D341Med (cell line): ENCODE results near the gene AAGAB.

Experiments used
- DNase-seq: peaks from one replicate; pipeline ENCODE4 v3.0.0; 2012; ENCODE audit warnings: low spot score

AAGAB gene

DNA sequence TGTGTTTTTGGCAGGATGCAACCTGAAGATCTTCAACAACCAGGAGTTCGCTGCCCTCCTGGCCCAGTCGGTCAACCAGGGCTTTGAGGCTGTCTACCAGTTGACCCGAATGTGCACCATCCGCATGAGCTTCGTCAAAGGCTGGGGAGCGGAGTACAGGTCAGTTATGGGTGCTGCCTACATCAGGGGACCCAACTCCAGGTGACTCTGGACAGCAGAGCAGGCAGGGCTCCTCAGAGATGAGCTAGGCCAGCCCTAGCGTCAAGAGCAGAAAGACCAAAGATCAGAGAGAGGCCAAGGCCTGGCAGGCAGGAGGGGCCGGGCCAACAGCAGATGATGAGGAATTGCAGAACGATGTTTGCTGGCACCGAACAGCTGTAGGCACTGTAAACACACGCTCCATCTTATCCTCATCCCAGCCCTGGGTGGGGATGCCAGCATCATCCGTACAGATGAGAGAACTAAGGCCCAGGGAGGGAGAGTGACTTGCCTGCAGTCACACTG, 67.1 kb downstream of the AAGAB start:
- peak; percentile 13 for DNase-seq

DNA sequence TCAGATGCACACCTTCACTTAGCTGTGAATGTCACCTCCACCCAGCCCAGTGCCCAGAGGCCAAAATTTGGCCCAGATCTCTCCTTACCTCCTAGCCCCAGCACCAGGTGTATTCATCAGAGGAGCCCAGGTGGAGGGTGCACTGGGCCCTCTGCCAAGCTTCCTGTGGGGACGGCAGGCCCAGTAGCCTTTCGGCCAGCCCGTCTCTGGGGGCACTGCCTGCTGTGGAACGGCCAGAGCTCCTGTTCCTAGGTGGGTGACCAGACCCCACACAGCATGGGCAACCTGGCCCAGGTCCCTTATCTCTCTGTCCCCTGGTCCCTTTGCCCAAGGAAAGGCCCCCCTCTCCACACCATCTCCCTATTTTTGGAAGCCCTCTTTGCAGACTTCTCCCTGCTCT, 67.8 kb downstream of the AAGAB start:
- DNase-seq = peak; percentile 12

DNA sequence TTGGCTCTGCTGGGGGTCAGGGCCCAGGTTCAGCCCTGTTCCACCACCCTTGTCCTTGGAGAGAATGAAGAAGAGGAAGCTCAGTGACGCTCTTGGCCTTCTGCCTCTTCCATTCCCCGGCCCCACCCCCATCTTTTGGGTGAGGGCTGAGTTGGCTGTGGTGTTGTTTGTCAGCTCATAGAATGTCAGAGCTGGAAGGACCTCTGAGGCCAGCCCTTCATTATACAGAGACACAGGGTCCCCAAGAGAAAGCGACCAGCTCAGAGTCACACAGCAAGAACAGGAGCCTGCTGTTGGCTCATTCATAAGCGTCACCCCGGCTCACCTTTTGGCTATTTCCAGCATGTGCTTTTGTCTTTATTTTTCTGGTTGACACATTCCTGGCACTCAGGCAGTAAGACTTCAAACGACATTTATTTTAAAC, 68.2 kb downstream of the AAGAB start:
- DNase-seq = no peak

DNA sequence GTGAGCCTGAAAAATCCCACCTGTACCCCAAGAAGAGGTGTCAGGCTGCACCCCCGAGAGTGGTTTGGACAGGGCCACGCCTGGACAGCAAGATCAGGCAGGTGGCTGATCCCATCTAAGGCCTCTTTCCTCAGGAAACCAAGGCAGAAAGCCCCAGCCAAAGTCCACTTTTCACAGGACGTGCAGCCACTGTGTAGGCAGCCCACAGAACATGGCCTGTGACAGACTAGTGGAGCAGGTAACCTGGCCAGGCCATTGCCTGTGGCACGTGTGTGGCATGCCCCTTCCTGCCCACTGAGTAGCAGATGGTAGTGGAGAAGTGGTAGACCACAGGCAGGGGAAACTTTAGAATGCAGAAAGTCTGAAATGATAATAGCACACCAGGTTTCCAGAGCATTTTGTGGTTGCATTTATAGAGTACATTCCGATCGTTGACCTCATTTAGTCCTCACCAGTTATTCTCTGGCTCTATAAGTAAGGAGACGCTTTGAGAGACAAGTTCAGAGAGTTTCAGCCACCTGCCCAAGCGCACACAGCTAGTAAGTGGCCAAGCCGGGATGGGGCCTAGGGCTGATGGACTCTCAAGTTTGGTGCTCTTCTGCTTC, 68.7 kb downstream of the AAGAB start:
- DNase-seq = peak; percentile 9

DNA sequence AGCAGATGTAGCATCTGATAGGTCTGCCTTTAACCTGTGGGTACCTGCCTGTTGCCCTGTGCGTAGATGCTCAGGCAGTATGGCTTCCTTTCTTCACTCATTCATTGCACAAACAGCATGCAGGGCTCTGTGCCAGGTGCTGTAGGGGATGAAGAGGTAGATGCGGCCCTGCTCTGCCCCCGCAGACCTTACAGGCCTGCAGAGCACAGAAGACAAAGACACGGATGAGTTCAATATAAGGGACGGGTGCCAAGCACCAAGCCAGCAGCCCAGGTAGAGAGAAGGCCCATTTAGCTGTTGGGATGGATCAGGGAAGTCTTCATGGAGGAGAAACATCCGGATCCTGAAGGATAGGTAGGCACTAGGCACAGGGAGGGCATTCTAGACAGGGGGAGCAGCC, 69.4 kb downstream of the AAGAB start:
- no peak for DNase-seq

DNA sequence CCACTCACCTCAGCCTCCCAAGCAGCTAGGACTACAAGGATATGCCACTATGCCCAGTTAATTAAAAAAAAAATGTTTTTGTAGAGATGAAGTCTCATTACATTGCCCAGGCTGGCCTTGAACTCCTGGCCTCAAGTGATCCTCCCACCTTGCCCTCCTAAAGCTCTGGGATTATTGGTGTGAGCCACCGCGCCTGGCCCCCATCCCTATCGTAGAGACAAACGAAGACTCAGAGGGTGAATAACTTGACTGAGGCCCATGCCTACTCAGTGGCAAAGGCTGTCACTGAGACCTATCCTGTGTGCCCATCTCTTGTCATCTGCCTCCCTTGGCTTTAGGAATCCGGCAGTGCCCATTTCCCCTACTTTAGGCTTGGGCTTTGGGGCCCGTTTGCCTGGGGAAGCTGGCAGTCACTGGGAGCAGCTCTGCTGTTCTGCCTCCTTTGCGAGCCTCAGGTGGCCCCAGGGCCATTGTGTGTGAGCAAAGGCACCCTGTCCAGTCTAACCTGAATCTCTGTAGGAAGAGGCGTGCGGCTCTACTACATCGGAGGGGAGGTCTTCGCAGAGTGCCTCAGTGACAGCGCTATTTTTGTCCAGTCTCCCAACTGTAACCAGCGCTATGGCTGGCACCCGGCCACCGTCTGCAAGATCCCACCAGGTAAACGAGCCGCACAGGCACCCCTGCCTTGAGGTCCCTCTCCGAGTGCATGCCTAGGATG, 70.1 kb downstream of the AAGAB start:
- DNase-seq = peak; percentile 8

DNA sequence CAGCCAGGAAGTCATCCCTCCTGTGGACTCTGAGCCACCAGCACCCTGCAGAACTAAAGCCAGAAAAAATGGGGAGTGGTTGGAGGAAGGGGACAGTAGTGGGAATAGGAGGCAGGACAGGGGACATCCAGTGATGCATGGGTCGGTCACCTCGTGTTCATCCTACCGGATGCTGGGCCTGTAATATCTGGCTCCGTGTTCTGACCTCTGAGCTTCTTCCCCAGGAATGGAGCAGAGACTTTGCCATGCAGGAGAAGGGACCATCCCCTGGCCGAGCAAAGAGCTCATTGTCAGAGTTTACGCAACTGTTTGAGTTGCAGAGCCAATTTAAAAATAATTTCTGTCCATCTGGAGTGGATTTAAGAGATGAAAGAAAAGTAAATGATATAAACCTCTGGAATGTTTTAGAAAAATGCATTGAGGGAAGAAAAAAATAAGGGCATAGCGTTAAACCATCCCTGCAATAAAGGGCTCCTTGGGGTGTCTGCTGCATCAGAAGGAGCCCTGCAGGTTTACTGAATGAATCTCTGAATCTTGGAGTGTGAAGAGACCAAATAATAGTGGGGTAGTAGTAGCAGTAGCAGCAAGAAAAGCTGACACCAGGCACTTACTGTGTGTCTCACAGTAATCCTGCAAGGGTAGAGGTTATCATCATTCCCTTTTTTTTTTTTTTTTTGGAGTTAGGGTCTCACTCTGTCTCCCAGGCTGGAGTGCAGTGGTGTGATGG, 70.9 kb downstream of the AAGAB start:
- DNase-seq = no peak

DNA sequence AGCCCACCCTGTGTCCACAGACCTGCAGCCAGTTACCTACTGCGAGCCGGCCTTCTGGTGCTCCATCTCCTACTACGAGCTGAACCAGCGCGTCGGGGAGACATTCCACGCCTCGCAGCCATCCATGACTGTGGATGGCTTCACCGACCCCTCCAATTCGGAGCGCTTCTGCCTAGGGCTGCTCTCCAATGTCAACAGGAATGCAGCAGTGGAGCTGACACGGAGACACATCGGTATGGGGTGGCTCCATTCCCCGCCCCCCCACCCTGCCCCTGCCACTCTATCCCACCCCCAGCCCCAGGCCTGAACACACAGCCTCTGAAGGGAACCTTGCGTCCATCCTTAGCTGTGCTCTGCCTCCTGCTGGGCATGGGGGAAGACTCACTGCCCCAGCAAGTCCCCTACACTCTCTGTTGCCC, 73.2 kb downstream of the AAGAB start:
- no peak for DNase-seq

DNA sequence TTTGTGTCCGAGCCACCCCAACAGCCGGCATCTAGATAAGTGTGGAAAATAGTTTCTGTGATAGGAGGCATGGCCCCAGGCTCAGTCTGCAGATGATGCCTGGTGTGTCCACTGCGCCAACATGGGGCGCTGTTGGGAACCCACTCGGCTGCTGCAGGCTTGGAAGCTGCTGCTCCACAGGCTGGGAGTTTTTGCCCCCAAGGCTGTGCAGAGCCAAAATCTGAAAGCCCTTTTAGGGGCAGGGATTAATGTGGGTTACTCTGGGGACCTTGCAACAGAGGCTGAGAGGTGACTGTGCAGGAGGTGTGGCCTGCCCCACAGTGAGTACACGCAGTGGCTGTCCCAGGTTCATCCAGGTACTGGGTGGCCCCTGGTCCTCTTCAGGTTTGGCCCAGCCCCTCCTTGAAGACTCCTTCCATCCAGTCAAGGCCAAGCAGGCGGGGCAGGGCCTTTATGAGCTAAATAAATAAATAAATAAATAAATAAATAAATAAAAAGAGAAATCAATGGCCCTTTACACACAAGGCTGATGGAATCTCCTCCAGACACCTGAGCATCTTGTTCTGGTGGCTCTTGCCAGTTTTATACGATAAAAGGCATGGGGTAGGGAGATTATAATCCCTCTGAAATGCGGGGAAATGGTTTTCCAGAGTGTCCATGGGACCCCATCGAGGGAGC, 73.8 kb downstream of the AAGAB start:
- no peak for DNase-seq

DNA sequence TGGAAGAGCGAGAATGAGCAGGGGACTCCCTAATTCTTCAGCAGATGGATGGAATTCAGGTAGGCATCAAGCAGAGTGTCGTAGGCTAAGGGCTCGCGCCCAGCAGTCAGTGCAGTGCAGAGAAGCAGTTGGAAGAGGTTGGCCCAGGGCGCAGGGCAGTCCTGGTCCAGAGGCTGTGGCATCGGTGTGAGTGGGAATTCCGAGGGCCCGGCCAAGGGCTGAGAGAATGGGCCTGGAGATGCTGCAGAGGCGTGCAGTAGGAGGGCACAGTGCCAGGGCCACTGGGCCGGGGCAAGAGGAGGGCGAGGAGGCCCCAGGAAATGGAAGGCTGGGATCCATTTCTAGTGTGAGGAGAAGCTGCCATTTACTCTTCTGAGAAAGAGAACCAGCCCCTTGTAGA, 74.4 kb downstream of the AAGAB start:
- no peak for DNase-seq

DNA sequence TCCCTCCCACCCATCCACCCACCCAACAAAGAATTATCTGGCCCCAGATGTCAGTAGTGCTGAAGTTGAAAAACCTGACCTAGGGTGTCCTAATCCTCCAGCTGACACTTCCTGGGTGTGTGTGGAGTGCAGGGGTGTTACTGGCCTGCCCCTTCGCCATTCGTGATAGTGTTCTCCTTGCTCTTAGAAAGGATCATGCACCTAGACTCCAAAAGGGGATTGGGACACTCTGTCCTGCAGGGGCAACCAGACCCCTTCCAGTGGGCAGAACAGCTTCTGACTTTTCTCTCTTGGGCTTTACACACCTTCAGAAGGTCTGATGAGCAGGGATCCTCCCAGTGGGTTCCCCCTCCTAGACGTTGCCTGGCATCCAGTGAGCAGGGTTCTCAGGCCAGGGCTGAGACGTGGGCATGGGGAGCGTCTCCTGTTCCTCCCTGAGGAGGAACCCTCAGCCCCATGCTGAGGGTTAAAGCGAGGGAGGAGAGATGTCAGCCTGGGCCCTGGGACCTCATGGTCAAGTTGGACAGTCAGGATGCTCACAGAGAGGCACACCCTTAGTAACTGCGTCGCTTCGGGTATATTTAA, 75.0 kb downstream of the AAGAB start:
- DNase-seq = no peak

DNA sequence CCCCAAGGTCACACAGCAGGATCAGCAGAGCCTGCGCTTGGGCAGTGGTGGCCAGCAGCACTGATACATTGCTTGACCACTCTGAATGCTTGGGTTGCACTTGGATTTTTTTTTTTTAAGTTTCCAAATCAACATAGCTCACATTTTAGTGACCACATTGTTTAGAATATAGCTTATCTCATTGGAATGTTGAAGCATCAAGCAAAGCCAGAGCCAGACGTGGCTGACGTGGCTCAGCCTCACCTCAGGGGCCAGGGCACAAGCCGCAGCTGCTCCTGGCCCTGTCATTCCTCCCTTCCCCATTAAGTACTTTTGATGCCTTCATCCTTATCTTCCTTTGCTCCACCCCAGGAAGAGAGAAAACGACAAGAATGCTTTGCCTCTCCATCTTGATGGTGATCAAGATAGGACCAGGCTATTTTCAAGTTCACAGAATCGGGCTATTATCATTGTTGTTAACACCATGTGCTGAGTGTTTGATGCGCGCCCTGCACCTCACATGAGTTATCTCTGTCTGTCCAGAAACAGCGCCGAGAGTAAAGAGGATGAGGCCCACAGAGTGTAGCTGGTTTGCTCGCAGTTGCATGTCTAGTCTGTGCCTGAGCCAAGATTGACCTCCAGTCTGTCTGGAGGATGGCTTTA, 75.8 kb downstream of the AAGAB start:
- DNase-seq = no peak

DNA sequence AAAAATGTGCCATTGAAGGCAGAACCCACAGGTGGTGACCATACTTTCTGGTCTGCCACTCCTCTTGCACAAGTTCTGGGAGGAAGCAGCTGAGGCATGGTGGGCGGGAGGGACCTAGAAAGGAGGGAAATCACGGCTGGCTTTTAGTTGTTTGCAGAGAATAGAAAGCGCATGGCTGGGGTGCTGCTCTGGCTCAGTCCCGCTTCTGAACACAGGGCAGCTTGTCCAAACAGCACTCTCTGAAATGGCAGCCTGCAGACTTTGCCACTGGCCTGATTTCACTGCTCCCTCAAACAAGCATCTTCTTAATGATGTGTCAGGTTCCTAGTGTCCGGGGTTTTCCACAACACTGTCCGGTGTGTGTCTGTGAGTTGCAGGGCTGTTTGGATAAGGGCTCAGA, 76.7 kb downstream of the AAGAB start:
- no peak for DNase-seq

DNA sequence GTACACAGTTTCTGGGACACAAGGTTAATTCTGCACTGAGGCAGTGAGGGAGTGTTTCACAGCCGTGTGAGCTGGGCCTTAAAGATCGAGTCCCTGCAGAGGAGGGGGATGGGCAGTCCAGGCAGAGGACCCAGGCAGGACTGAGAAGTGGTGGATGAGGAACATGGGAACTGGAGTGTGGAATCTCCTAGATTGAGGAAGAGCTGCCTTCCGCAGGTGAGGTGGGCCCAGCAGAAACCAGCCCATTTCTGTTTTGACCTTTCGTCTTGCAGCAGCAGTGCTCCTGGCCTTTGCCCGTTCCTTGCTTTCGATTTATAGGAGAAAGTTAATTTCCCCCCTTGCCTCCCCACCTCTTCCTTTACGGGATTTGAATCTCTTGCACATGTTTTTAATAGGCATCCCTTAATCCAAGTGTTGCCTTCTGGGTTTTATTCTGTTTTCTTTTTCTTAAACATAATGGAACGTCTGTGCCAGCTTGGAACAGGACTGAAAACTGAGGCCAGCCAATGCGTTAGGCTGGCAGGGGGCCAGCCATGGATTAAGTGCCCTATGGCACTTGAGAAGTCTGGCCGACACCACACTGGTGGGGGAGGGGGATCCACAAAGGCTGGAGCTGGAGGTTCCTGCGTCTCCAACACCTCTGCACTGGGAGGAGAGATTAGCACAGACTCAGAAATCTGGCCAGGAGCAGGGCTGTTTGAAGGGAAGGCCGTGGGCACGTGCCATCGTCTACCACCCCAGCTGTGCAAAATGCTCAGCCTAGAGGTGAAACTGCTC, 78.1 kb downstream of the AAGAB start:
- peak; percentile 68 for DNase-seq

DNA sequence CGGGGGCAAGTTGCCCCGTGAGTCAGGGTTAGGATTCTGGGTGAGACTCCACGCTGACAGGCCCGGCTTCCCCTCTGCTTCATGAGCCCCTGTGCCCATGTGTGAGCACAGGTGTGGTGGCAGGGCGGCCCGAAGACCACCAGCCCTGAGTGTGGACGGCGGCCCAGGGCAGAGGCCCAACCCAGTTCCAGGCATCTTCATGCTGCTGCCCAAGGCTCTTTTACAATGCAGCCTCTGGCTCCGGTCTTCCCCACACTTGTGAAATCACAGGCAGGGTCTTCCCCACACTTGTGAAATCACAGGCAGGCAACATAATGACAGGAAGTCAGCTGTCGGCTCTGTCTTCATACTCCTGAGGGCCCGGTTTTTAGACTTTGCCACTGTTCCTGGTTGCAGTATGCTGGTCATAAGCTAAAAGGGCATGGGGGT, 78.8 kb downstream of the AAGAB start:
- no peak for DNase-seq

DNA sequence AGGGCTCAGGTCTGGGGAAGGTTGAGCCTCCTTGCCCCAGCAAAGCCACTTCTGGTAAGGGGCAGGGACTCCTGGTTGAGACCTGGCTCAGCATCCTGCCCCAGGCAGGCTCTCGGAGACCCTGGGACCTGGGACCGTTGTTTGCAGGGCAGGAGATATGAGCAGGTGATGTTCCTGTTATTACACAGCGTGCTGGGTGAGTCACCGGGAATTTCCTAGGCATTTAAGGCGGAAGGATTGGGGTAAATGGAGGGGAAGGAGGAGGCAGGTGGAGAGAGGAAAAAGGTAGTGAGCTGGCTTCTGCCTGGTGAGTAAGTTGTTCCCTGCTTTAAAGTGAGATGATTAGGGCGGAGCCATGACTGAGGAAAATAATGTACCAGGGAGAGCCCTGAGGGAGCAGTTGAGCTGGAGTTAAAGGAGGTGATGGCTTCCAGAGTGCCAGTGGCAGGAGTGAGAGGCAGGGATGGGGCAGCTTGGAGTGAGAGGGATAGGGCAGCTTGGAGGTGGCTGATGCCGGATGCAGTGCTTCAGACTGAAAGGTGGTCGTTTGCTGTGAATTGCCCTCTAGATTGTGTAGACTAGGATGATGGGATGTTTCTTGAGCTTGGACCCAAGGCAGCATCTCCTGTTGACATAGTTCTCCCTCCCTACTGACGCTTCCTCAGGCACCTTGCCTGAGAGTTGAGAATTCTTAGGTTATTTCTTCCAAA, 79.4 kb downstream of the AAGAB start:
- no peak for DNase-seq

DNA sequence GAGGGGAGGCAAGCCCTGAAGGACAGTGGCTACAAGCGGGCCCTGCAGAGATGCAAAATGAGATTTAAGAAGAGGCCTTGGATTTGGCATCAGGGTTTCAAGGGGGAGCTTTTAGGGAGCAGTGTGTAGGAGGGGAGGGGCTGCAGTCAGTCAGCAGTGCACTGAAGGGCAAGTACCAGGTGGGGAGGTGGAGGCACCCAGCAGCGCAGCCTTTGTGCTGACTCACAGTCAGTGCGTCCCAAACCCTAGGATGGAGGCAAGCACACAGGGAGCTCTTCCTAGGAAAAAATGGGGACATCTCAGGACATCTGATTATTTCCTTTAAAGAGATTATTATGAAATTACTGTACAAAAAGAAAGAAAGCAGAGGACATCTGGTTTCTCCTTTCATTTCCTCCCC, 80.0 kb downstream of the AAGAB start:
- DNase-seq = no peak

DNA sequence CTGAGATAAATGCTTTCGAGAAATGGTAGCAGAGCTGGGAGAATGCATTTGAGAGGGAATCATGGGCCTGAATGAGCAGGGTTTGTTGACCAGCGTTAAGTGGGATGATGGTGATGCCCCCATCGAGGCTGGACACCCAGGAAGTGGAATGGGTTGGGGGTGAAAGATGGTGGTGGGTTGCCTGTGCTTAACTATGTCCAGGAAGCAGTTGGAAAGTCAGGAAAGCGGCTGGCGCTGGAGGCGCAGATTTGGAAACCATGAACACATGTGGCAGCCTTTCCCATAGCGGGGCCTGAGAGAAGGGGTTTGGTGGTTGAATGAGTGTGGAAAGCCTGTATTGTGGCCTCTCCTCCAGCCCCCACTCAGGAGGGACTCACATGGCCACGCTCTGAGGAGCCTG, 80.7 kb downstream of the AAGAB start:
- no peak for DNase-seq

DNA sequence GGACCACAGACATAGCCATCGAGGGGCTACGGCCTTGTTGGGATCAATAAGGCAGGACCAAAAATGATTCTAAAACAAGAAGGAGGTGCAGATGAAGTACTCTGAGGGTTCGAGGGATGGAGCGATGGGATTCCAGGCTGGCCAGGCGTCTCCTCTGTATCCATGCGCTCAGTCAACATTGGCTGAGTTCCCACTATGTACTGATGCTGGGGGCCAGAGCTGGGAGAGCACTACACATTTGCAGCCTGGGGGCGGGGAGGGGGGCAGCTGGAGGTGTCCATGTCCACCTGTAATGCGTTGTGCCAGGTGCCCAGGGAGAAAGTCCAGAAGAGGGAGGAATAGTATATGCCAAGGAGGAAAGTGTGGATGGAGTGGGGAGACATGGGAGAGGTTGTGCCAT, 81.5 kb downstream of the AAGAB start:
- DNase-seq = no peak

DNA sequence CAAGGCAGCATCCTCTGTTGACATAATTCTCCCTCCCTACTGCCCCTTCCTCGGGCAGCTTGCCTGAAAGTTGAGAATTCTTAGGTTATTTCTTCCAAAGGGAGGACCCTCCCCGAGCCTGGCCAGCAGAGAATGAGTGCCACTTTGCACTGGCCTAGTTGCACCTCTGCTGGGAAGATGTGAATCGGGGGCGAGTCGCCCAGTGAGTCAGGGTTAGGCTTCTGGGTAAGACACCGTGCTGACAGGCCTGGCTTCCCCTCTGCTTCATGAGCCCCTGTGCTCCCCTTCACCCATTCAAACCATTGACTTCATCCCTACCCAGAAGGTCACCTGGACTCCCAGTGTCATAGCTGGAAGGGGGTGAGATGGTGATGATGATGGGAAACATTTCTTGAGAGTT, 82.3 kb downstream of the AAGAB start:
- no peak for DNase-seq
